Activated CD4-positive, alpha-beta T cell treated with anti-CD3 and anti-CD28 coated beads, Interleukin-2, amount 50 U/mL, for 48 hours (primary cell): Measurements from ENCODE around the gene USP8.
"Not testable (repeated sequence)": the region's sequence is repeated elsewhere in the genome, so short reads cannot be mapped to it uniquely, and the experiment has no call there.

Experiments used
- DNase-seq, 2 experiments: peaks; one replicate each; pipeline ENCODE4 v3.0.0-alpha.2; 2020

The USP8 gene

GRCh38 chr15:50452927-50453326, 28.7 kb downstream of the USP8 start:
- DNase-seq, result no peak

- no peak for DNase-seq
Observed at GRCh38 chr15:50458348-50459112, 34.3 kb downstream of the USP8 start.

- DNase-seq, result no peak
Observed at GRCh38 chr15:50463423-50464358, 39.5 kb downstream of the USP8 start.

GRCh38 chr15:50471072-50471471, 46.9 kb downstream of the USP8 start:
- no peak for DNase-seq

- no peak for DNase-seq
Observed at GRCh38 chr15:50476143-50476542, 51.9 kb downstream of the USP8 start.

GRCh38 chr15:50484781-50485180, 60.6 kb downstream of the USP8 start:
- DNase-seq, result no peak

- no peak for DNase-seq
Observed at GRCh38 chr15:50485389-50485788, 61.2 kb downstream of the USP8 start.

- peak in 1 of 2 experiments; percentile 21 for DNase-seq
Observed at GRCh38 chr15:50487287-50487686, 63.1 kb downstream of the USP8 start.

- DNase-seq, result no peak
Observed at GRCh38 chr15:50493625-50494024, 69.4 kb downstream of the USP8 start.

- not testable (repeated sequence) for DNase-seq
Observed at GRCh38 chr15:50494547-50494946, 70.3 kb downstream of the USP8 start.

- DNase-seq, result no peak
Observed at GRCh38 chr15:50496692-50497091, 72.5 kb downstream of the USP8 start.

- DNase-seq, result no peak
Observed at GRCh38 chr15:50500352-50500751, 76.1 kb downstream of the USP8 start.

- DNase-seq, result no peak
Observed at GRCh38 chr15:50501815-50502214, 77.6 kb downstream of the USP8 start.

GRCh38 chr15:50503144-50503543, 78.9 kb downstream of the USP8 start:
- DNase-seq, result no peak

GRCh38 chr15:50505656-50506055, 81.5 kb downstream of the USP8 start:
- DNase-seq, result not testable (repeated sequence)

GRCh38 chr15:50506121-50506520, 81.9 kb downstream of the USP8 start:
- no peak for DNase-seq

- DNase-seq, result no peak
Observed at GRCh38 chr15:50513001-50513400, 88.8 kb downstream of the USP8 start.

- no peak for DNase-seq
Observed at GRCh38 chr15:50519740-50520425, 95.7 kb downstream of the USP8 start.

GRCh38 chr15:50523851-50524251, 99.6 kb downstream of the USP8 start:
- DNase-seq, result no peak

GRCh38 chr15:50531163-50531562, 107.0 kb downstream of the USP8 start:
- no peak for DNase-seq

- no peak for DNase-seq
Observed at GRCh38 chr15:50531766-50532165, 107.6 kb downstream of the USP8 start.

GRCh38 chr15:50542887-50543210, 118.6 kb downstream of the USP8 start:
- no peak for DNase-seq

- DNase-seq, result no peak
Observed at GRCh38 chr15:50543556-50543955, 119.4 kb downstream of the USP8 start.

GRCh38 chr15:50544368-50544767, 120.2 kb downstream of the USP8 start:
- DNase-seq, result no peak
